ENCODE results near the gene GRID1. TPM values are rescaled to one million over a fixed set of nuclear protein-coding genes. Genes with fewer than 3 reads are reported as not detected.

The GRID1 gene
- total and polyA plus RNA-seq, 10 donors: 0.06 to 0.42 (median 0.15) TPM; not detected in 4

DNA sequence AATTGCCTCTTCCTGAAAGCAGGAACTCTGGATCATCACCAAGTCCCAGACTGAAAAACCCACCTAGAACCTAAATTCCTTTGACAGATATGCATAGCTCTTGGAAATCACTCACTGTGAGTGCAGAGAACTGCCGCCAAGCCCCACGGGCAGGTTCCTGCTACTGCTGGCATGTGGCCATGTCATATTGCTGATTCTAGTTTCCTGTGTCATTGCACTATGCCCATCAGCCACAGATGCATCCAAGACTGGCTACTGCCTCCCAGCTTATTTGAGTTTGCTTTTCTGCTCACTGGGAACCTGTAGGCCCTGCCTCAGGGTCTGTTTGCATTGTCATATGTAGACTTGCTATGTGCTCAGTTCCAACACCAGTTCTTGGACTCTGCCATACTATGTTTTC, 786.0 kb downstream of the GRID1 start:
- DNase-seq: no peak
- intact Hi-C loops (cut with DNase I; ENCODE audit: low total_unique reads): no loop called here
- Histone ChIP-seq H3K4me3 (no peak overlapping the region), H3K27ac (no peak overlapping the region), H3K36me3 (no peaks in the 10 kb centered on the region), H3K27me3 (replicated peaks in 1 of 7) (no peaks in the 10 kb centered on the region), H3K9me3 (peaks cover 0 to 11% (median 4%) of the 10 kb centered on the region in 8 donors), H3K4me1 (peaks cover 0 to 6% (median 0%) of the 10 kb centered on the region in 6 donors)
- TF ChIP-seq, protein P1, sequence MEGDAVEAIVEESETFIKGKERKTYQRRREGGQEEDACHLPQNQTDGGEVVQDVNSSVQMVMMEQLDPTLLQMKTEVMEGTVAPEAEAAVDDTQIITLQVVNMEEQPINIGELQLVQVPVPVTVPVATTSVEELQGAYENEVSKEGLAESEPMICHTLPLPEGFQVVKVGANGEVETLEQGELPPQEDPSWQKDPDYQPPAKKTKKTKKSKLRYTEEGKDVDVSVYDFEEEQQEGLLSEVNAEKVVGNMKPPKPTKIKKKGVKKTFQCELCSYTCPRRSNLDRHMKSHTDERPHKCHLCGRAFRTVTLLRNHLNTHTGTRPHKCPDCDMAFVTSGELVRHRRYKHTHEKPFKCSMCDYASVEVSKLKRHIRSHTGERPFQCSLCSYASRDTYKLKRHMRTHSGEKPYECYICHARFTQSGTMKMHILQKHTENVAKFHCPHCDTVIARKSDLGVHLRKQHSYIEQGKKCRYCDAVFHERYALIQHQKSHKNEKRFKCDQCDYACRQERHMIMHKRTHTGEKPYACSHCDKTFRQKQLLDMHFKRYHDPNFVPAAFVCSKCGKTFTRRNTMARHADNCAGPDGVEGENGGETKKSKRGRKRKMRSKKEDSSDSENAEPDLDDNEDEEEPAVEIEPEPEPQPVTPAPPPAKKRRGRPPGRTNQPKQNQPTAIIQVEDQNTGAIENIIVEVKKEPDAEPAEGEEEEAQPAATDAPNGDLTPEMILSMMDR (IDR thresholded peaks at IDR 0.05 in 8 of 11, conservative IDR thresholded peaks at IDR 0.05 in 3 of 11): no peak
- TF ChIP-seq POLR2A (IDR thresholded peaks at IDR 0.05) (no peak), POLR2AphosphoS5 (IDR thresholded peaks at IDR 0.05) (no peak)
- 27 to 67% (median 50%) methylated on average over 2 of the region's 2 CpGs for WGBS, 5 donors

DNA sequence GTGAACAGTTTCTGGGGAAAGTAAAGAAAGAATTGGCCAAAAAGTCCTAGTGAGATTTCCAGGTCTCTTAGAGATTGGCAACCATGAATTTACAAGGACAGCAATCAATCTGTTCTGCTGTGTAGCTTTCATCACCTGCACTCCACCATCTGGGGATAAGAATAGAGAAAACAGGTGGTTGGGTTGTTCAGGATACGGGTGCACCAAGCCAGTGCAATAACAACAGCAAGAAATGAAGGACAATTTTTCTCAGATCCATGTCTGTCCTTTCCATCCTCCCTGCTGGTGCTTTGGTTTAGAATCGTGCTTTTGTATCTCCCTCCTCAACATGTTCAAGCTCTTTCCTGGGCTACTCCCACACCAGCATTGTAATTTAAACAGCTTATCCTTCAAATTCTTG, 787.7 kb downstream of the GRID1 start:
- WGBS, 5 donors: 66 to 83% (median 71%) methylated on average over 2 of the region's 2 CpGs
- Histone ChIP-seq H3K36me3 (no peaks in the 10 kb centered on the region), H3K4me1 (peaks cover 0 to 6% (median 0%) of the 10 kb centered on the region in 6 donors), H3K4me3 (no peak overlapping the region), H3K27me3 (replicated peaks in 1 of 7) (no peaks in the 10 kb centered on the region), H3K9me3 (peaks cover 0 to 11% (median 4%) of the 10 kb centered on the region in 8 donors), H3K27ac (no peak overlapping the region)
- intact Hi-C loops (cut with DNase I; ENCODE audit: low total_unique reads): no loop called here
- TF ChIP-seq, protein P1 (IDR thresholded peaks at IDR 0.05 in 8 of 11, conservative IDR thresholded peaks at IDR 0.05 in 3 of 11): no peak
- TF ChIP-seq POLR2A (IDR thresholded peaks at IDR 0.05): no peak
- TF ChIP-seq POLR2AphosphoS5 (IDR thresholded peaks at IDR 0.05): no peak
- no peak for DNase-seq

DNA sequence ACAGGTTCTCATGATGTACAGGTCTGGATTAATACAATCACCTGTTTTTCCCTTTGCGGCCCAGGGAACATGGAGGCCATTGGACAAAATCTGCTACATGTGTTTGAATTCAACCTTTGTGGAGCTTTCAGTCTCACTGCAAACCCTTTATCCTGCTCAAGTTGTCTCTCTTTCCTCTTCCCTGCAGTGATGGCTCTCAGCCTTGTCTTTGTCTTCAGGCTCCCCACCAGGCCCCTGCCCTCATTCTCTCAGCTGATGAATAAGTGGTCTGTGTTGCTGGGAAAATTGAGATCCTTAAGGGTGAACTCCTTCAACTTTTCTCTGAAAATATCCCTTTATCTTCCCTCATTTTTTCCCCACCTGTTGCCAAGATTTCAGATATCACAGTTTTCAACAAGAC, 791.2 kb downstream of the GRID1 start:
- TF ChIP-seq, protein P1 (IDR thresholded peaks at IDR 0.05 in 8 of 11, conservative IDR thresholded peaks at IDR 0.05 in 3 of 11): no peak
- TF ChIP-seq POLR2A (IDR thresholded peaks at IDR 0.05) (no peak), POLR2AphosphoS5 (IDR thresholded peaks at IDR 0.05) (no peak)
- intact Hi-C loops (cut with DNase I; ENCODE audit: low total_unique reads): no loop called here
- H3K27me3 ChIP-seq (replicated peaks in 1 of 7): no peaks in the 10 kb centered on the region
- H3K4me1 ChIP-seq: peaks cover 0 to 2% (median 0%) of the 10 kb centered on the region in 6 donors
- H3K9me3 ChIP-seq: no peaks in the 10 kb centered on the region
- no peak overlapping the region for H3K27ac ChIP-seq
- no peak overlapping the region for H3K4me3 ChIP-seq
- DNase-seq: no peak
- H3K36me3 ChIP-seq: no peaks in the 10 kb centered on the region
- 83 to 100% (median 94%) methylated on average over 1 of the region's 1 CpG for WGBS, 5 donors

DNA sequence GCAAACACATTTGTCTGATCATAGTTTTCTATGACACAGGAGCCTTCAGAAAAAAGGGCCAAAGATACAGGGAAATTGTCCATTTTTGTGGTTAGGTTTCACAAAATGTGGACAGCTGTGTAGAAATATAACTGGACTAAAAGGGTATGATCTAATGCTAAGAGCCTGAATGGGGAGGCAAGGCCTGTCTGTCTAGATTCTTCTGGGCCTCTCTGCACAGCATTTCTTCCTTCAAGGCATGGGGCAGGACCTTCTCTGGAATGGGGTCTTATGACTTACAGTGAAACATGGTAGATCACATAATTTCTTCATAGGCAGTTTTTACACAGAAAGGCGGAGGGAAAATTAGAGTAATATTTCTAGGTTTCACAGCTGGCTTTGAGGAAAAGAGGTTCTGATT, 795.7 kb downstream of the GRID1 start:
- 81 to 100% (median 88%) methylated on average over 1 of the region's 1 CpG for WGBS, 5 donors

More for the DNA sequence above, 795.7 kb downstream of the GRID1 start:
- Histone ChIP-seq H3K27ac (no peak overlapping the region), H3K27me3 (replicated peaks in 1 of 7) (no peaks in the 10 kb centered on the region), H3K4me1 (no peaks in the 10 kb centered on the region), H3K36me3 (no peaks in the 10 kb centered on the region), H3K4me3 (no peak overlapping the region), H3K9me3 (no peaks in the 10 kb centered on the region)
- TF ChIP-seq POLR2AphosphoS5 (IDR thresholded peaks at IDR 0.05) (no peak), POLR2A (IDR thresholded peaks at IDR 0.05) (no peak)
- TF ChIP-seq, protein P1 (IDR thresholded peaks at IDR 0.05 in 8 of 11, conservative IDR thresholded peaks at IDR 0.05 in 3 of 11): no peak
- intact Hi-C loops (cut with DNase I; ENCODE audit: low total_unique reads): no loop called here
- no peak for DNase-seq
